NK-92 (cell line): ENCODE data around the gene ALX4.

ENCODE experiments used
- DNase-seq: peaks from one replicate; lab custom pipeline; 2025; ENCODE audit not compliant: unreplicated experiment; lab: John Stamatoyannopoulos, UW

The ALX4 gene

DNA sequence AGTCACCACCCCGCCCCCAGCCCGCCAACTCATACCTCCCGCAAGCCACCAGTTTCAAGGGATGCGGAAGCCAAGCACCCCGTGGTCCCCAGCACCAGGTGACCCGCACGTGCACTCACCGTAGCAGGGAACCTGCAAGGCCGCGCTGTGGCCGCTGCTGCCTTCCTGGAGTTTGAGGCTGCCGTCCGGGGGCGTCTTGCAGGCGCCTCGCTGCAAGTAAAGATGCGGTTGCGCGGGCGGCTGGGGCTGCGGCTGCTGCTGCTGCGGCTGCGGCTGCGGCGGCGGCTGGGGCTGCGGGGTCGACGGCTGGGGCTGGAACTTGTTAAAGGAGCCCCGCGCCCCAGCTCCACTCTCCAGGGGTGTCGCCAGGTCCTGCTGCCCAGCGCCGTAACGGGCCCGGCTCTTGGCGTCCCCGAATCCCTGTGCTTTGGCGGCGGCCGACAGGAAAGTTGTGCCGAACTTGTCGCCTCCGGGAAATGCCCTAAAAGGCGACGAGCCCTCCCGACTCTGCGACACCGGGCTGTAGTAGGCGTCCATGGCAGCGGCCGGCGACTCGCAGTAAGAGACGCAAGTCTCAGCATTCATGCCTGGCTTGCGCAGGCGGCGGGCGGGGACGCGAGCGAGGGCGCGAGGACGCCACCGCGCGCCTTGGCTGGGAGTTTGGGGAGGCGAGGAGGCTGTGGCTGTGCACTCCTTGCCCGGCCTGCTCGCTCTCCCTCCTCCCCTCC lies at the start of gene ALX4:
Gene ALX4, minus strand, starts transcription at position 662 of the 728 bp plus-strand sequence. Its CDS starts 77 bp downstream, at position 585.
- no peak for DNase-seq

DNA sequence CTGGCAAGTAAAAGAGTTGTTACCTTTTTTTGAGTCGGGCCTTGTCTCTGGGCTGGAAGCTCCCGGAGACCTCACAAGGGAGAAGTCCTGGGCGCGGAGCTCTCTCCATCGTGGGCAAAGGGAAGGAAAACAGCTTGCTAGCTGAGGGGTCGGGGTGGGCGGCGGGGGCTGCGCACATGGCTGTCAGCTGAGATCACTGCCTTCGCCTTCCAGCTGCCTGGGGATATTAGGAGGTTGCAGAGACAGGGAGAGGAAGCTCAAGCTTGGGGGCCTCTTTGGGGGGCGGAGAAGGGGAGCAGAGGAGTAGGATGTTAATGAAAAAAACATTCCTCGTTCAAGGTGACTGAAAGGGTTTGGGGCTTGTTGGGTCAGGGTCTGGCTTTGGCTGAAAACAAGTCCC lies 49.2 kb upstream of the ALX4 start:
- DNase-seq, result no peak

- no peak for DNase-seq
Measured at GRCh38 chr11:44358713-44359112, 48.8 kb upstream of the ALX4 start.

DNA sequence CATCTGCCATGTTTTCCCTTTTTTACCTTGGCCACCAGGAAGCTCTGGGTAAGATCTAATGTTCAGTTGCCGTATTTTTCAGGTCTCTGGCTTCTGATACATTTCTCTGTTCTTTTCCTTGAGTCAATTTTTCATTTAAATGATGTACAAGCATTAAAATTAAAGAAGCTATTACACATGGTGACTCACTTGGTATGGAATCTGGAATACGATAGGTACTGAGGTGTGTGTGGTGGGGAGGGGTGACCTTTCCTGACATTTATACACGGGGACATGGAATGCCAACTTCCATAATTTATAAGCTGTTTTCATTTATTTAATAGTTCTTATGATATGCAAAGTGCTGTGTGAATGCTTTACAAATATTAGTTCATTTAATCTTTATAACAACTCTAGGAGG lies 47.8 kb upstream of the ALX4 start:
- no peak for DNase-seq

DNA sequence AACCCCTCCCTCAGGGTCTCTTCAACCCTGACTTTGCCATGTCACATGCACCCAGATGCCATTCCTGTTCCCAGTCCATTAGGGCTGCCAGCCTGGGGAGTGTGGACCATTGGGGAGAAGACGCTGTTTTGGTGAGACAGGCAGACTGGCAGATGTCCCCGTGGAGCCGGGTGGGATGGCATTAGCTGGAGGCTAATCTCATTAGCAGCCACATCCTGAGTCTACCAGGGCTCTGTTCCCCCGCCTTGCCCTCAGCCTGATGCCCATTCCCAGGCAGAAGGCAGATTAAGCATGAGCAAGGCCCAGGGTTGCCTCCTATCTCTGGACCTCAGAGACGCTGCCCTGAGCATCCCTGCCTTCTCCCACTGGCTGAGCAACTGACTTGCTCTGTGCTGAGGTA lies 46.4 kb upstream of the ALX4 start:
- DNase-seq, result no peak

DNA sequence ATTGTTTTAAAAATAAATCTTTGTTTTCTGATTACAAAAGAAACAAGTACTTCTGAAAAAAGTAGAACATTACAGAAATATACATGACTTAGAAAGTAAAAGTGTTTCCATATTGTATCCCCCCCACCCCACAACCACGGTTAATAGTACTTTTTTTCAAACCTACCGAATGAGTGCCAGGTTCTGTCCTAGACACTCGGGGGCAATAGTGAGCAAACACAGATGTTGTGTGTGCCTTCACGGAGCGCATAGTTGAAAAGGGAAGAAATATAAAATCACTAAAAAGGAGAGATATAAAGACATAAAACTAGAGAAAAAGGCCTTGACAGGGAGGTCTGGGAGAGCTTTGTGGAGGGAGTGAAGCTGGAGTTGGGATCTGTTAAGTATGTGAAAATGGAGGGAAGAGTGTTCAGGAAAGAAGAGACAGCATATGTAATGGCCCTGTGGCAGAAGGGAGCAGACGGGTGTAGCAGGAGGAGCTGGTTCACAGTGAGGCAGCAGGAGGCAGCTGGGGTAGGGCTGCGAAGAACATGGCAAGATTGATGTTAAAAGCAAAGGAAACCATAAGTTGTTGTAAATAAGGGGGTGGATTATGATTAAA lies 42.1 kb upstream of the ALX4 start:
- DNase-seq, result no peak

- DNase-seq, result no peak
Measured at GRCh38 chr11:44351006-44351660, 41.2 kb upstream of the ALX4 start.

GRCh38 chr11:44349328-44349727 lies 39.4 kb upstream of the ALX4 start:
- DNase-seq, result no peak

DNA sequence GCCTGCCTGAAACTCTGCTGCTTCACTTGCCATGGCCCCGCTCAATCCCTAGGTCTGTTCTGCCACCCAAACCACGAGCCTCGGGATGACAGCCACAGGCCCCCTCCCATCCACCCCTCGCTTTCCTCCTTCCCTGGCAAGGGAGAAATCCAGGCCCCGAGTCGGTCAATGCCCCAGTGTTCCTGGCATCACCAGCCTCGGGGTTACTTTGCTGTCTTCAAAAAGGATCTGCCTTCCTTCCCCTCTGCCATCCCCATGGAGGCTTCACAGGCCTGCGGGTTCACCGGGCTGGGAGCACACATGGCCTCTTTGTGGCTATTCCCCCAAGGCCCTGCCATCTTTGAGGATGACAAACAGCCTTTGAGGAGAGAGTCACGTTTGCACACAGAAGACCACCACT lies 38.8 kb upstream of the ALX4 start:
- no peak for DNase-seq

- DNase-seq, result no peak
Measured at GRCh38 chr11:44348114-44348513, 38.2 kb upstream of the ALX4 start.

GRCh38 chr11:44347538-44347937 lies 37.6 kb upstream of the ALX4 start:
- DNase-seq, result no peak

GRCh38 chr11:44346983-44347382 lies 37.0 kb upstream of the ALX4 start:
- no peak for DNase-seq

- DNase-seq, result no peak
Measured at GRCh38 chr11:44345781-44346180, 35.8 kb upstream of the ALX4 start.

- DNase-seq, result no peak
Measured at GRCh38 chr11:44344921-44345320, 35.0 kb upstream of the ALX4 start.

DNA sequence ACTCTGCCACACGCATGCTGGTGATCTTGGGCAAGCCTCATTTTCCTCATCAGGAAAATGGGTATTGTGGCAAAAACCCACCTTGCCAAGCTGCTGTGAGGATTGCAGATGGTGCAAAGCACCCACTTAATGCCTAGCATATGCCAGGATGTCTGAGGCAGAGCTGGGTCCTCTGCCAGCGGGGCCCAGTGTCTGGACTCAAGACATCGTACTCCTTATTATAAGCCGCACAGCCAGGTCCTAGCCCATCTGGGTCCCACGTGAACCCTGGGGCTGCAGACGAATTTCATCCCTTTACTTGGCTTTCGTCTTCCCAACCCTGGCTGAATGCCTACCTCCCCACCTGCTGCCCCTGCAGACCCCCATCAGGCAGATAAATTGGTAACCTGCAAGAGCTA lies 34.5 kb upstream of the ALX4 start:
- no peak for DNase-seq

- DNase-seq, result no peak
Measured at GRCh38 chr11:44343778-44344422, 34.0 kb upstream of the ALX4 start.

- no peak for DNase-seq
Measured at GRCh38 chr11:44342616-44343015, 32.7 kb upstream of the ALX4 start.

- no peak for DNase-seq
Measured at GRCh38 chr11:44340656-44341055, 30.7 kb upstream of the ALX4 start.

- DNase-seq, result no peak
Measured at GRCh38 chr11:44339530-44339883, 29.6 kb upstream of the ALX4 start.

GRCh38 chr11:44338698-44339529 lies 29.0 kb upstream of the ALX4 start:
- no peak for DNase-seq

GRCh38 chr11:44338026-44338425 lies 28.1 kb upstream of the ALX4 start:
- no peak for DNase-seq
